ENCODE data around the gene ABLIM2. TPM values are rescaled to one million over a fixed set of nuclear protein-coding genes. Genes with fewer than 3 reads are reported as not detected.

The ABLIM2 gene
- total RNA-seq, 1 experiment from 2014 or later: 1.0 TPM

DNA sequence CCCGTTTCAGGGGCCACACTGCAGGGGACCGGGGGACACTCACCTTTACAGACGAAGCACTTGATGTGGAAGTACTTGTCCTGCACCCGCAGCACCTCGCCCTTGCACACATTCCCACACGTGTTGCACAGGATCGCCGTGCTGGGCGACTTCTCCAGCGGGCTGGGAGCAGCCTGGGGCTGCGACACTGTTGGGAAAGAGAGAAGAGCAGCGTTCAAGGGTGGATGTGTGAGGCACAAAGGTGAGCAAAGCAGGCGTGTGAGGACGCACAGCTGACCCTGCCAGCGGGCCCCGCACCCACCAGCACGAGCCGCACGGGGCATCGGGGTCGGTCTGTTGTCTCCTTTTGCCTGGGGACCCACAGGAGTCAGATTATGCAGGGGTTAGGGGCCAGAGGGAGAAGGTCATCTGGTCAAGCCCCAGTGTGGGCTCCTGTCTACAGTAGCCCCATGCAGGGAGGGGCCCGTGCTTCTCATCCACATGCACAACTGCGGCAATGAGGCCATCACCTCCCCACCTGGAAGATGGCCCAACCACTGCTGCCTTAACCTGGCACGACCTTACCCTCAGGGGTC lies 52.1 kb downstream of the ABLIM2 start:
- H3K56ac ChIP-seq (ENCODE audit: insufficient read length, low read depth, low read length): no peak overlapping the region
- H4K5ac ChIP-seq (ENCODE audit: insufficient read length, low read depth, low read length): no peak overlapping the region
- no CpG with 5 or more reads among the region's 24 CpGs for WGBS (ENCODE audit: extremely low coverage, insufficient read length, low lambda C conversion rate)
- H3K9me3 ChIP-seq (ENCODE audit: control insufficient read depth, low read depth, low read length): no peaks in the 10 kb centered on the region
- no peak overlapping the region for H3K4me3 Mint-ChIP-seq
- no peak overlapping the region for H2BK120ac ChIP-seq (ENCODE audit: low read depth, low read length, poor library complexity, severe bottlenecking)
- no peaks in the 10 kb centered on the region for H3K23me2 ChIP-seq (ENCODE audit: insufficient read length, low read depth, low read length, poor library complexity, severe bottlenecking)
- H3K79me2 ChIP-seq (ENCODE audit: insufficient read depth, low read length): no peaks in the 10 kb centered on the region
- no peak overlapping the region for H3K18ac ChIP-seq (ENCODE audit: insufficient read length, low read depth, low read length)
- no peak overlapping the region for H2BK15ac ChIP-seq (ENCODE audit: low read depth, low read length)
- H4K91ac ChIP-seq (ENCODE audit: insufficient read length, low read depth, low read length): no peak overlapping the region
- no peaks in the 10 kb centered on the region for H3K27me3 ChIP-seq (ENCODE audit: insufficient read depth, low read length)
- H3K9me3 Mint-ChIP-seq: peaks cover 0 to 2% of the 10 kb centered on the region in 2 experiments; a peak in 3 of 5 replicates
- H4K8ac ChIP-seq (replicated peaks; ENCODE audit: insufficient read length, low read depth, low read length): no peak overlapping the region
- no peak overlapping the region; a peak in 1 of 7 replicates for H3K27ac Mint-ChIP-seq
- H3K79me1 ChIP-seq (ENCODE audit: insufficient read depth, low read depth, low read length, poor library complexity, severe bottlenecking): no peaks in the 10 kb centered on the region
- H2BK12ac ChIP-seq (ENCODE audit: insufficient read length, low read depth, low read length): no peak overlapping the region
- no peak overlapping the region for H3K9ac ChIP-seq (ENCODE audit: extremely low read depth, insufficient read length, low read length)
- no peak overlapping the region for H3K27ac ChIP-seq (ENCODE audit: insufficient read length, low read depth, low read length)
- TF ChIP-seq, protein P1, sequence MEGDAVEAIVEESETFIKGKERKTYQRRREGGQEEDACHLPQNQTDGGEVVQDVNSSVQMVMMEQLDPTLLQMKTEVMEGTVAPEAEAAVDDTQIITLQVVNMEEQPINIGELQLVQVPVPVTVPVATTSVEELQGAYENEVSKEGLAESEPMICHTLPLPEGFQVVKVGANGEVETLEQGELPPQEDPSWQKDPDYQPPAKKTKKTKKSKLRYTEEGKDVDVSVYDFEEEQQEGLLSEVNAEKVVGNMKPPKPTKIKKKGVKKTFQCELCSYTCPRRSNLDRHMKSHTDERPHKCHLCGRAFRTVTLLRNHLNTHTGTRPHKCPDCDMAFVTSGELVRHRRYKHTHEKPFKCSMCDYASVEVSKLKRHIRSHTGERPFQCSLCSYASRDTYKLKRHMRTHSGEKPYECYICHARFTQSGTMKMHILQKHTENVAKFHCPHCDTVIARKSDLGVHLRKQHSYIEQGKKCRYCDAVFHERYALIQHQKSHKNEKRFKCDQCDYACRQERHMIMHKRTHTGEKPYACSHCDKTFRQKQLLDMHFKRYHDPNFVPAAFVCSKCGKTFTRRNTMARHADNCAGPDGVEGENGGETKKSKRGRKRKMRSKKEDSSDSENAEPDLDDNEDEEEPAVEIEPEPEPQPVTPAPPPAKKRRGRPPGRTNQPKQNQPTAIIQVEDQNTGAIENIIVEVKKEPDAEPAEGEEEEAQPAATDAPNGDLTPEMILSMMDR (conservative IDR thresholded peaks at IDR 0.05): no peak
- H2BK20ac ChIP-seq (ENCODE audit: low read depth, low read length, poor library complexity, severe bottlenecking): no peak overlapping the region
- H2BK5ac ChIP-seq (ENCODE audit: insufficient read length, low read length): no peak overlapping the region
- peaks cover 2% of the 10 kb centered on the region; the same call in 1 of the 2 replicates for H3K4me1 ChIP-seq (ENCODE audit: insufficient read depth, low read length)
- no peak for DNase-seq
- H2AK5ac ChIP-seq (ENCODE audit: insufficient read length, low read length): no peak overlapping the region
- no peak overlapping the region for H3K23ac ChIP-seq (ENCODE audit: insufficient read length, low read depth, low read length)
- no peak overlapping the region for H3T11ph ChIP-seq (ENCODE audit: low read length)
- peaks cover 0 to 4% (median 0%) of the 10 kb centered on the region in 3 experiments; a peak in 2 of 7 replicates for H3K36me3 Mint-ChIP-seq (ENCODE audit: insufficient read depth in 1 of 3, low read depth in 3 of 3)
- H3K4ac ChIP-seq (ENCODE audit: low read depth, low read length): no peak overlapping the region
- peaks cover 47 to 48% of the 10 kb centered on the region in 2 experiments for H3K4me1 Mint-ChIP-seq
- H3K14ac ChIP-seq (ENCODE audit: insufficient read depth, low read length): no peak overlapping the region
- peaks cover 7% of the 10 kb centered on the region for H3K27me3 Mint-ChIP-seq (ENCODE audit: low read depth)
- no peak overlapping the region for H2AFZ ChIP-seq (ENCODE audit: low read length)
- no peaks in the 10 kb centered on the region for H4K20me1 ChIP-seq (ENCODE audit: control insufficient read depth, insufficient read depth, insufficient read length)
- H3K4me2 ChIP-seq (ENCODE audit: insufficient read depth, insufficient read length, low read length): no peak overlapping the region
